H1 (cell line): ENCODE measurements around the gene HLF. TPM values are rescaled to one million over a fixed set of nuclear protein-coding genes. Genes with fewer than 3 reads are reported as not detected.

Experiments
- CTCF ChIA-PET: fragments of 300-600 bp; sonication (Branson Sonifier 250); formaldehyde crosslinking; loops from one replicate; lab custom pipeline; 2021; ENCODE audit not compliant: partially characterized antibody; lab: Charles Lee
- POLR2A ChIA-PET: fragments of 300-600 bp; sonication (Branson Sonifier 250); formaldehyde crosslinking; loops from one replicate; lab custom pipeline; 2021; ENCODE audit warnings: inconsistent platforms; ENCODE audit not compliant: partially characterized antibody; lab: Charles Lee
- DNase-seq, 2 experiments: peaks; one replicate each; pipeline versions ENCODE4 v3.0.0 to v3.0.0-alpha.2; 2010 to 2022; ENCODE audit warnings: low spot score in 2 of 2, low read depth in 1 of 2, mixed read lengths in 1 of 2
- FAIRE-seq: peaks from 2 replicates; lab custom pipeline; 2011; peaks lifted over from hg19 to GRCh38; lab: Jason Lieb, UNC
- H2AFZ ChIP-seq: 2 replicates; pipeline ENCODE4 v1.8.1; 2012; ENCODE audit warnings: low read length, inconsistent platforms
- H2AK5ac ChIP-seq: 2 replicates; pipeline ENCODE4 v1.6.1; 2013; ENCODE audit warnings: low read depth, low read length
- H2BK120ac ChIP-seq: replicated peaks from 2 replicates; pipeline ENCODE3; 2013; ENCODE audit warnings: low read depth, low read length, inconsistent platforms
- H2BK12ac ChIP-seq: 2 replicates; pipeline ENCODE4 v1.6.1; 2013; ENCODE audit warnings: low read depth, low read length
- H2BK15ac ChIP-seq: 2 replicates; pipeline ENCODE4 v1.6.1; 2013; ENCODE audit warnings: low read length
- H2BK20ac ChIP-seq: 2 replicates; pipeline ENCODE4 v1.6.1; 2013; ENCODE audit warnings: low read length
- H2BK5ac ChIP-seq: 2 replicates; pipeline ENCODE4 v1.6.1; 2013; ENCODE audit warnings: low read depth, low read length
- H3K14ac ChIP-seq: 2 replicates; pipeline ENCODE4 v1.6.1; 2013; ENCODE audit warnings: inconsistent platforms; ENCODE audit not compliant: insufficient read length
- H3K18ac ChIP-seq: 2 replicates; pipeline ENCODE4 v1.6.1; 2013; ENCODE audit warnings: low read length; ENCODE audit errors: extremely low read depth
- H3K23ac ChIP-seq: 2 replicates; pipeline ENCODE4 v1.6.1; 2013; ENCODE audit warnings: inconsistent platforms; ENCODE audit not compliant: insufficient read length
- H3K23me2 ChIP-seq: 2 replicates; pipeline ENCODE4 v1.6.1; 2013; ENCODE audit warnings: low read depth, low read length
- H3K27ac ChIP-seq: 2 replicates; pipeline ENCODE4 v1.6.1; 2011; ENCODE audit warnings: low read depth, low read length, inconsistent platforms
- H3K27me3 ChIP-seq, 4 experiments: replicated peaks in 1 of 4; 1 replicate in 1 of 4; 2 replicates in 3 of 4; pipeline versions ENCODE4 v1.6.1 to v1.8.1; 2011 to 2013; ENCODE audit warnings: low read length in 3 of 4, mild to moderate bottlenecking in 3 of 4, inconsistent platforms in 2 of 4, mixed read lengths in 2 of 4, moderate library complexity in 1 of 4; ENCODE audit not compliant: control insufficient read depth in 3 of 4, insufficient read depth in 3 of 4; ENCODE audit errors: extremely low read depth in 1 of 4
- H3K36me3 ChIP-seq, 4 experiments: 2 replicates each; pipeline versions ENCODE4 v1.6.1 to v1.8.1; 2011 to 2013; ENCODE audit warnings: mild to moderate bottlenecking in 4 of 4, low read length in 3 of 4, moderate library complexity in 2 of 4, control low read depth in 1 of 4, inconsistent platforms in 1 of 4; ENCODE audit not compliant: insufficient read depth in 4 of 4, control insufficient read depth in 2 of 4
- H3K4ac ChIP-seq: replicated peaks from 2 replicates; pipeline ENCODE3; 2013; ENCODE audit warnings: low read length, low read depth, mixed read lengths, inconsistent platforms; ENCODE audit not compliant: insufficient read length
- H3K4me1 ChIP-seq, 4 experiments: replicated peaks in 1 of 4; 1 replicate in 1 of 4; 2 replicates in 3 of 4; pipeline versions ENCODE4 v1.6.1 to v1.8.1; 2011 to 2013; ENCODE audit warnings: low read length in 3 of 4, inconsistent platforms in 2 of 4, mixed read lengths in 1 of 4; ENCODE audit not compliant: insufficient read depth in 4 of 4, control insufficient read depth in 3 of 4
- H3K4me2 ChIP-seq, 2 experiments: 2 replicates each; pipeline versions ENCODE4 v1.6.1 to v1.8.1; 2011 to 2013; ENCODE audit warnings: low read depth in 2 of 2, low read length in 2 of 2, control low read depth in 1 of 2, inconsistent platforms in 1 of 2, mild to moderate bottlenecking in 1 of 2; ENCODE audit not compliant: insufficient read depth in 1 of 2
- H3K4me3 ChIP-seq, 4 experiments: fragments of 200-600, 300-600 bp in 1 of 4; sonication (generic), shearing (Covaris generic), sonication (Bioruptor Twin) in 1 of 4; 2 replicates each; pipeline versions ENCODE4 v1.5.1 to v1.8.1; 2011 to 2016; ENCODE audit warnings: low read length in 4 of 4, low read depth in 3 of 4, control low read depth in 2 of 4, inconsistent platforms in 2 of 4, mild to moderate bottlenecking in 2 of 4, mixed read lengths in 1 of 4, moderate library complexity in 1 of 4; ENCODE audit not compliant: insufficient read depth in 2 of 4; ENCODE audit errors: extremely low read depth in 1 of 4
- H3K56ac ChIP-seq: replicated peaks from 2 replicates; pipeline ENCODE3; 2013; ENCODE audit warnings: low read depth, mild to moderate bottlenecking, mixed read lengths, low read length, inconsistent platforms; ENCODE audit not compliant: insufficient read length
- H3K79me1 ChIP-seq: 2 replicates; pipeline ENCODE4 v1.6.1; 2013; ENCODE audit warnings: low read depth, low read length, control low read depth
- H3K79me2 ChIP-seq, 2 experiments: 2 replicates each; pipeline versions ENCODE4 v1.6.1 to v1.8.1; 2012 to 2013; ENCODE audit warnings: low read length in 2 of 2, mild to moderate bottlenecking in 2 of 2, inconsistent platforms in 1 of 2; ENCODE audit not compliant: insufficient read depth in 2 of 2, control insufficient read depth in 1 of 2
- H3K9ac ChIP-seq, 4 experiments: replicated peaks in 1 of 4; 1 replicate in 1 of 4; 2 replicates in 3 of 4; pipeline versions ENCODE4 v1.6.1 to v1.8.1; 2011 to 2013; ENCODE audit warnings: low read depth in 3 of 4, low read length in 3 of 4, control low read depth in 2 of 4, mild to moderate bottlenecking in 2 of 4, moderate library complexity in 2 of 4, inconsistent platforms in 1 of 4; ENCODE audit errors: extremely low read depth in 1 of 4
- H3K9me3 ChIP-seq, 2 experiments: 2 replicates each; pipeline versions ENCODE4 v1.6.1 to v1.8.1; 2012 to 2013; ENCODE audit warnings: mild to moderate bottlenecking in 2 of 2, moderate library complexity in 2 of 2, control low read depth in 1 of 2, inconsistent platforms in 1 of 2, low read depth in 1 of 2, low read length in 1 of 2, mixed read lengths in 1 of 2; ENCODE audit not compliant: insufficient read depth in 2 of 2
- H4K20me1 ChIP-seq, 2 experiments: replicated peaks in 1 of 2; 2 replicates each; pipeline versions ENCODE3 to v1.8.1; 2011 to 2013; ENCODE audit warnings: inconsistent platforms in 2 of 2, low read length in 2 of 2, mild to moderate bottlenecking in 1 of 2; ENCODE audit not compliant: insufficient read depth in 2 of 2, control insufficient read depth in 1 of 2
- H4K5ac ChIP-seq: 2 replicates; pipeline ENCODE4 v1.6.1; 2013; ENCODE audit warnings: low read length, low read depth, mixed read lengths, inconsistent platforms; ENCODE audit not compliant: insufficient read length
- H4K8ac ChIP-seq: 2 replicates; pipeline ENCODE4 v1.8.0; 2013; ENCODE audit warnings: mild to moderate bottlenecking, moderate library complexity, low read length, inconsistent platforms; ENCODE audit not compliant: insufficient read depth; ENCODE audit errors: extremely low read depth
- H4K91ac ChIP-seq: replicated peaks from 2 replicates; pipeline ENCODE3; 2013; ENCODE audit warnings: low read length, mixed read lengths, inconsistent platforms; ENCODE audit not compliant: insufficient read length
- ATF2 ChIP-seq: IDR thresholded peaks from 2 replicates; pipeline ENCODE4 v1.6.1; 2012; ENCODE audit warnings: low read length, inconsistent platforms
- CREB1 ChIP-seq: IDR thresholded peaks from 2 replicates; pipeline ENCODE4 v1.6.1; 2012; ENCODE audit warnings: inconsistent platforms
- CTBP2 ChIP-seq: IDR thresholded peaks from 2 replicates; pipeline ENCODE4 v1.7.0; 2011; ENCODE audit warnings: borderline replicate concordance, mild to moderate bottlenecking, moderate library complexity, mixed read lengths, low read length; ENCODE audit not compliant: insufficient read depth, insufficient read length
- GTF2F1 ChIP-seq: IDR thresholded peaks from 2 replicates; pipeline ENCODE4 v1.6.1; 2012; ENCODE audit warnings: low read depth, low read length, improper control_type of control experiment, borderline replicate concordance
- KDM5A ChIP-seq: fragments of 200-600 bp; IDR thresholded peaks from 2 replicates; pipeline ENCODE4 v1.7.1; 2012; ENCODE audit warnings: mild to moderate bottlenecking, low read length, inconsistent platforms, mixed read lengths
- PHF8 ChIP-seq: fragments of 200-600 bp; sonication (generic); conservative IDR thresholded peaks from 2 replicates; pipeline ENCODE4 v1.7.1; 2012; ENCODE audit warnings: low read depth, mild to moderate bottlenecking, inconsistent platforms, low read length, moderate library complexity
- POLR2AphosphoS5 ChIP-seq: IDR thresholded peaks from 2 replicates; pipeline ENCODE4 v1.6.1; 2011; ENCODE audit warnings: low read depth, low read length
- POU5F1 ChIP-seq: IDR thresholded peaks from 2 replicates; pipeline ENCODE4 v1.6.1; 2011; ENCODE audit warnings: low read depth, mild to moderate bottlenecking, low read length, moderate library complexity
- RXRA ChIP-seq: IDR thresholded peaks from 2 replicates; pipeline ENCODE4 v1.6.1; 2011; ENCODE audit warnings: low read depth, mild to moderate bottlenecking, low read length, moderate library complexity; ENCODE audit not compliant: insufficient read depth
- SIRT6 ChIP-seq: IDR thresholded peaks from one replicate; pipeline ENCODE4 v1.7.1; 2012; ENCODE audit warnings: low read length, inconsistent platforms
- SRF ChIP-seq: IDR thresholded peaks from 2 replicates; pipeline ENCODE4 v1.6.1; 2011; ENCODE audit warnings: mild to moderate bottlenecking, low read depth, low read length, moderate library complexity
- WGBS, 2 experiments: shearing (Covaris generic) in 1 of 2; methylation state at CpG; one replicate each; pipeline versions ENCODE4 v1.1.6 to v1.1.7; 2013 to 2015; ENCODE audit warnings: low lambda C conversion rate in 2 of 2, mixed read lengths in 2 of 2, inconsistent platforms in 1 of 2, low coverage in 1 of 2, missing lambda C conversion rate in 1 of 2; ENCODE audit not compliant: insufficient replicate concordance in 2 of 2, insufficient coverage in 1 of 2, insufficient read length in 1 of 2; ENCODE audit errors: extremely low coverage in 1 of 2, missing lambda C conversion rate in 1 of 2; 5-methylcytosine and 5-hydroxymethylcytosine counted together
- polyA plus RNA-seq, 7 experiments: library from polyadenylated mRNA; depleted of rRNA in 3 of 7; stranded (reverse) in 5 of 7; unstranded in 2 of 7; fragments of >200 nt in 5 of 7; fragments of 200-250 nt in 2 of 7; gene quantifications; 1 replicate in 5 of 7; 2 replicates in 1 of 7; 4 replicates in 1 of 7; pipeline versions ENCODE4 v1.2.1 to v1.2.3, GENCODE V29; 2011 to 2013; ENCODE audit warnings: missing spikeins in 2 of 7, mixed read lengths in 2 of 7
- total RNA-seq: library from RNA; stranded (reverse); fragmentation: NEBNext Ultra II Directional; extraction: Animal tissue kit (Norgen Biotek cat#: 25700); gene quantifications from 2 replicates; pipeline ENCODE4 v1.2.1, GENCODE V29; 2021

HLF gene
- total and polyA plus RNA-seq, 2 of the 8 experiments (the other 6 are each of a cell fraction or from before 2014, with no cell fraction given), result 0.39 to 0.60 TPM

DNA sequence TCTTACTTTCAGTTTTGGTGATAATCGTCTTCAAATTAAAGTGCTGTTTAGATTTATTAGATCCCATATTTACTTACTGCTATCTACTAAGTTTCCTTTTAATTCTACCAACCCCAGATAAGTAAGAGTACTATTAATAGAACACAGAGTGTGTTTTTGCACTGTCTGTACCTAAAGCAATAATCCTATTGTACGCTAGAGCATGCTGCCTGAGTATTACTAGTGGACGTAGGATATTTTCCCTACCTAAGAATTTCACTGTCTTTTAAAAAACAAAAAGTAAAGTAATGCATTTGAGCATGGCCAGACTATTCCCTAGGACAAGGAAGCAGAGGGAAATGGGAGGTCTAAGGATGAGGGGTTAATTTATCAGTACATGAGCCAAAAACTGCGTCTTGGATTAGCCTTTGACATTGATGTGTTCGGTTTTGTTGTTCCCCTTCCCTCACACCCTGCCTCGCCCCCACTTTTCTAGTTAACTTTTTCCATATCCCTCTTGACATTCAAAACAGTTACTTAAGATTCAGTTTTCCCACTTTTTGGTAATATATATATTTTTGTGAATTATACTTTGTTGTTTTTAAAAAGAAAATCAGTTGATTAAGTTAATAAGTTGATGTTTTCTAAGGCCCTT, 56.8 kb downstream of the HLF start:
- Histone ChIP-seq H4K8ac (no peak overlapping the region), H2AFZ (no peak overlapping the region), H2BK120ac (no peak overlapping the region), H3K9ac (no peak overlapping the region), H3K18ac (no peak overlapping the region), H2BK12ac (no peak overlapping the region), H4K20me1 (no peaks in the 10 kb centered on the region), H3K4me3 (no peak overlapping the region), H3K4ac (no peak overlapping the region), H3K79me2 (no peaks in the 10 kb centered on the region), H3K4me2 (no peak overlapping the region), H2BK15ac (no peak overlapping the region), H3K9me3 (no peaks in the 10 kb centered on the region), H3K36me3 (no peaks in the 10 kb centered on the region), H4K5ac (no peak overlapping the region), H3K4me1 (no peaks in the 10 kb centered on the region), H3K23ac (no peak overlapping the region), H3K56ac (no peak overlapping the region), H4K91ac (no peak overlapping the region), H2BK5ac (no peak overlapping the region), H3K27ac (no peak overlapping the region), H3K79me1 (no peaks in the 10 kb centered on the region), H3K27me3 (no peaks in the 10 kb centered on the region), H3K14ac (no peak overlapping the region), H2AK5ac (no peak overlapping the region), H2BK20ac (no peak overlapping the region), H3K23me2 (no peaks in the 10 kb centered on the region)
- no peak for TF ChIP-seq ATF2
- no peak for TF ChIP-seq POU5F1
- TF ChIP-seq KDM5A, result no peak
- no peak for TF ChIP-seq SIRT6
- no peak for TF ChIP-seq PHF8
- TF ChIP-seq POLR2AphosphoS5, result no peak
- no peak for TF ChIP-seq SRF
- no peak for TF ChIP-seq CREB1
- TF ChIP-seq CTBP2, result no peak
- no peak for TF ChIP-seq GTF2F1
- TF ChIP-seq RXRA, result no peak
- ChIA-PET POLR2A (no interaction called here), CTCF (interaction anchor here (1.0 to 1.2 kb wide), 2 partner anchors 25 to 26 kb away, joined by 3 to 4 read pairs; no protein-coding TSS in a partner anchor)
- DNase-seq (no peak), FAIRE-seq (no peak)
- 96% methylated on average over 6 of the region's 6 CpGs; no CpG with 5 or more reads in 1 of the 2 experiments for WGBS, 2 experiments
